B cell (primary cell): Measurements from ENCODE around the gene ARID1A. TPM values are rescaled to one million over a fixed set of nuclear protein-coding genes. Genes with fewer than 3 reads are reported as not detected.

Experiments used
- ATAC-seq: fragments of 200-7000 bp; cut with Tn5 transposase; one replicate; pipeline ENCODE4 v1.10.0; 2021; ENCODE audit warnings: low read depth, mild to moderate bottlenecking, moderate number of reproducible peaks, moderate library complexity
- CTCF ChIA-PET: fragments of 350-600 bp; sonication (Branson Sonifier 250); formaldehyde crosslinking; loops from one replicate; lab custom pipeline; 2021; ENCODE audit warnings: antibody characterized with exemption, inconsistent platforms; lab: Charles Lee
- POLR2A ChIA-PET: fragments of 350-600 bp; sonication (Branson Sonifier 250); formaldehyde crosslinking; loops from one replicate; lab custom pipeline; 2021; ENCODE audit warnings: antibody characterized with exemption; lab: Charles Lee
- DNase-seq: peaks from one replicate; pipeline ENCODE4 v3.0.0; 2013
- H2AFZ ChIP-seq: 2 replicates; pipeline ENCODE4 v1.6.1; 2012; ENCODE audit warnings: mild to moderate bottlenecking, low read depth, low read length; ENCODE audit not compliant: insufficient read depth, poor library complexity, severe bottlenecking
- H3K27ac ChIP-seq, 2 donors: 1 replicate in 1 of 2; 2 replicates in 1 of 2; pipeline ENCODE4 v1.5.1; 2012 to 2013; ENCODE audit warnings: low read length in 2 of 2, mild to moderate bottlenecking in 2 of 2, moderate library complexity in 1 of 2
- H3K27me3 ChIP-seq, 4 experiments: fragments of 200-600 bp in 1 of 4; sonication (generic) in 1 of 4; replicated peaks in 1 of 4; 1 replicate in 2 of 4; 2 replicates in 2 of 4; pipeline versions ENCODE4 v1.6.1 to v1.7.0; 2013 to 2016; ENCODE audit warnings: low read length in 3 of 4, mild to moderate bottlenecking in 2 of 4, mixed read lengths in 1 of 4, moderate library complexity in 1 of 4; ENCODE audit not compliant: insufficient read depth in 4 of 4, control insufficient read depth in 3 of 4; ENCODE audit errors: control extremely low read depth in 1 of 4
- H3K36me3 ChIP-seq, 2 experiments: replicated peaks in 1 of 2; 1 replicate in 1 of 2; 2 replicates in 1 of 2; pipeline versions ENCODE4 v1.6.1 to v1.7.1; 2013; ENCODE audit warnings: low read length in 1 of 2; ENCODE audit not compliant: insufficient read depth in 2 of 2, control insufficient read depth in 1 of 2; ENCODE audit errors: control extremely low read depth in 1 of 2, extremely low read depth in 1 of 2
- H3K4me1 ChIP-seq, 2 donors: fragments of 200-600 bp in 1 of 2; sonication (generic) in 1 of 2; 1 replicate in 1 of 2; 2 replicates in 1 of 2; pipeline versions ENCODE4 v1.5.1 to v1.6.1; 2013 to 2017; ENCODE audit warnings: low read length in 2 of 2; ENCODE audit not compliant: control insufficient read depth in 2 of 2, insufficient read depth in 2 of 2
- H3K4me2 ChIP-seq: replicated peaks from 2 replicates; pipeline ENCODE3; 2012; ENCODE audit warnings: mild to moderate bottlenecking, low read depth, low read length; ENCODE audit not compliant: poor library complexity, severe bottlenecking
- H3K4me3 ChIP-seq, 5 experiments: fragments of 200-600 bp in 1 of 5; sonication (generic) in 1 of 5; 1 replicate in 3 of 5; 2 replicates in 2 of 5; pipeline versions ENCODE4 v1.5.1 to v1.7.0; 2011 to 2016; ENCODE audit warnings: low read length in 4 of 5, mild to moderate bottlenecking in 4 of 5, low read depth in 2 of 5, control low read depth in 1 of 5, moderate library complexity in 1 of 5; ENCODE audit not compliant: insufficient read depth in 1 of 5; ENCODE audit errors: control extremely low read depth in 1 of 5, extremely low read depth in 1 of 5
- H3K79me2 ChIP-seq: fragments of 200-600 bp; sonication (generic); one replicate; pipeline ENCODE4 v1.6.0; 2016; ENCODE audit warnings: low read length; ENCODE audit not compliant: control insufficient read depth, insufficient read depth
- H3K9ac ChIP-seq: fragments of 200-600 bp; sonication (generic); 2 replicates; pipeline ENCODE4 v1.6.1; 2017; ENCODE audit warnings: mild to moderate bottlenecking, low read length, moderate library complexity
- H3K9me3 ChIP-seq, 3 donors: one replicate each; pipeline versions ENCODE4 v1.6.1 to v1.7.1; 2013; ENCODE audit warnings: low read length in 2 of 3; ENCODE audit not compliant: control insufficient read depth in 2 of 3, insufficient read depth in 1 of 3; ENCODE audit errors: control extremely low read depth in 1 of 3
- H4K20me1 ChIP-seq: 2 replicates; pipeline ENCODE4 v1.6.0; 2012; ENCODE audit warnings: mild to moderate bottlenecking, low read length; ENCODE audit not compliant: insufficient read depth, control insufficient read depth, poor library complexity, severe bottlenecking
- H3K27ac Mint-ChIP-seq: one replicate; pipeline ENCODE4 v1.8.0; 2021; ENCODE audit warnings: mixed read lengths
- H3K27me3 Mint-ChIP-seq: one replicate; pipeline ENCODE4 v1.8.0; 2021; ENCODE audit warnings: mixed read lengths
- H3K4me1 Mint-ChIP-seq: one replicate; pipeline ENCODE4 v1.8.0; 2021; ENCODE audit warnings: mixed read lengths
- H3K4me3 Mint-ChIP-seq: one replicate; pipeline ENCODE4 v1.8.0; 2021; ENCODE audit warnings: mixed read lengths
- H3K9me3 Mint-ChIP-seq: one replicate; pipeline ENCODE4 v1.8.0; 2022; ENCODE audit warnings: mixed read lengths; ENCODE audit not compliant: insufficient read depth
- EZH2 ChIP-seq: IDR thresholded peaks from 2 replicates; pipeline ENCODE4 v1.6.1; 2012; ENCODE audit warnings: borderline replicate concordance, low read depth, mild to moderate bottlenecking, moderate library complexity, low read length; ENCODE audit not compliant: insufficient read depth, poor library complexity, severe bottlenecking
- WGBS: methylation state at CpG from one replicate; pipeline ENCODE4 v1.1.5; 2013; ENCODE audit warnings: missing lambda C conversion rate; ENCODE audit not compliant: insufficient coverage; 5-methylcytosine and 5-hydroxymethylcytosine counted together
- intact Hi-C: fragments of 100-400 bp; cut with micrococcal nuclease; formaldehyde crosslinking; loops from one replicate; pipeline ENCODE4 v1.10.0; 2022
- polyA plus RNA-seq: library from polyadenylated mRNA; depleted of rRNA; stranded (reverse); fragments of >200 nt; gene quantifications from 2 replicates; pipeline ENCODE4 v1.2.3, GENCODE V29; 2012
- total RNA-seq, 2 donors: library from RNA; stranded (reverse); fragments of 120-200 nt in 1 of 2; gene quantifications; 1 replicate in 1 of 2; 2 replicates in 1 of 2; pipeline versions ENCODE4 v1.2.3 to v1.2.4, GENCODE V29; 2013 to 2022
- TF ChIP-seq, protein P1 (sequence below): fragments of 200-600 bp; IDR thresholded peaks from one replicate; pipeline ENCODE4 v1.8.0; 2022; ENCODE audit warnings: antibody characterized with exemption, mild to moderate bottlenecking

The ARID1A gene
- total and polyA plus RNA-seq, 2 donors (not counting 1 experiment from before 2014, with no cell fraction given) = 80.7 to 150 TPM

DNA sequence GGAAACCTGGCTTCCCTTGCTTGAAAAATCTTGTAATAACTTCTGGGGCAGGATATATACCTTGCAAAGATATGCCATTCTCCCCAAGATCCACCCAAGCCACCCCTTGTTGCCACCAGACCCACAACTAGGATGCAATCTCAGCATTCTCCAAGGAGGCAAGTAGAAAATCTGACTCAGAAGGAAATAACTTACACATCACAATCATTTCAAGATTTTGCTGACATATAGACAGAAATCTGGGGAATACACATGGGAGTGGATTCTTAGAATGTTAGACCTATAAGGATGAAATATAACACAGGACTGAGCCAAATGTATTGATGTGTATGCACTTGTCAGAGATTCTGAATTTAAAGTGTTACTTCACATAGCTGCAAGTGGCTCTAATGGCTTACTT lies 115.9 kb downstream of the ARID1A start:
- Histone ChIP-seq H3K4me1 (no peaks in the 10 kb centered on the region), H3K9me3 (no peaks in the 10 kb centered on the region), H3K36me3 (no peaks in the 10 kb centered on the region), H3K4me3 (no peak overlapping the region), H3K27me3 (peaks cover 0 to 6% (median 1%) of the 10 kb centered on the region in 4 experiments), H3K9ac (no peak overlapping the region), H3K79me2 (peaks cover 7% of the 10 kb centered on the region), H2AFZ (no peak overlapping the region), H3K4me2 (no peak overlapping the region), H4K20me1 (no peaks in the 10 kb centered on the region), H3K27ac (no peak overlapping the region)
- no peak overlapping the region for H3K27ac Mint-ChIP-seq
- no peak overlapping the region for H3K4me3 Mint-ChIP-seq
- ChIA-PET CTCF (interaction anchor here (0.7 to 6.3 kb wide), 16 partner anchors 11 to 394 kb away, joined by 3 to 106 read pairs (median 14); partner anchors contain the start of genes PIGV and ZDHHC18), POLR2A (interaction anchor here (0.6 to 1.8 kb wide), 3 partner anchors 9 to 29 kb away, joined by 5 to 9 read pairs (median 8); no protein-coding TSS in a partner anchor)
- H3K9me3 Mint-ChIP-seq = no peaks in the 10 kb centered on the region
- TF ChIP-seq, protein P1, sequence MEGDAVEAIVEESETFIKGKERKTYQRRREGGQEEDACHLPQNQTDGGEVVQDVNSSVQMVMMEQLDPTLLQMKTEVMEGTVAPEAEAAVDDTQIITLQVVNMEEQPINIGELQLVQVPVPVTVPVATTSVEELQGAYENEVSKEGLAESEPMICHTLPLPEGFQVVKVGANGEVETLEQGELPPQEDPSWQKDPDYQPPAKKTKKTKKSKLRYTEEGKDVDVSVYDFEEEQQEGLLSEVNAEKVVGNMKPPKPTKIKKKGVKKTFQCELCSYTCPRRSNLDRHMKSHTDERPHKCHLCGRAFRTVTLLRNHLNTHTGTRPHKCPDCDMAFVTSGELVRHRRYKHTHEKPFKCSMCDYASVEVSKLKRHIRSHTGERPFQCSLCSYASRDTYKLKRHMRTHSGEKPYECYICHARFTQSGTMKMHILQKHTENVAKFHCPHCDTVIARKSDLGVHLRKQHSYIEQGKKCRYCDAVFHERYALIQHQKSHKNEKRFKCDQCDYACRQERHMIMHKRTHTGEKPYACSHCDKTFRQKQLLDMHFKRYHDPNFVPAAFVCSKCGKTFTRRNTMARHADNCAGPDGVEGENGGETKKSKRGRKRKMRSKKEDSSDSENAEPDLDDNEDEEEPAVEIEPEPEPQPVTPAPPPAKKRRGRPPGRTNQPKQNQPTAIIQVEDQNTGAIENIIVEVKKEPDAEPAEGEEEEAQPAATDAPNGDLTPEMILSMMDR = no peak
- TF ChIP-seq EZH2 = no peak
- H3K27me3 Mint-ChIP-seq = peaks cover 3% of the 10 kb centered on the region
- intact Hi-C loops = loop anchor here (2.0 kb wide), 1 partner anchor 21 kb away; no protein-coding TSS in a partner anchor
- H3K4me1 Mint-ChIP-seq = peaks cover 3% of the 10 kb centered on the region
- DNase-seq = no peak
- ATAC-seq = no peak

DNA sequence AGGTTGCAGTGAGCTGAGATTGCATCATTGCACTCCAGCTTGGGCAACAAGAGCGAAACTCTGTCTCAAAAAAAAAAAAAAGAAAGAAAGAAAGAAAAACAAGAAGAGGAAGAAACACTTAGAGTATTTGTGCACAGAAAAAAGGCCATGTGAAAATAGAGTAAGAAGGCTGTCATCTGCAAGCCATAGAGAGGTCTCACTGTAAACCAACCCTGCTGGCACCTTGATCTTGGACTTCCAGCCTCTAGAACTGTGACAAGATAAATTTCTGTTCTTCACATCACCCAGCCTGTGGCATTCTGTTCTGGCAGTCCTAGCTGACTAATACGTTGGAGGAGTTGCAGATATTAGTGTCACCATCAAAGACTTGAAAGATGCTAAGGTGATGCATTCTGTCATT lies 118.6 kb downstream of the ARID1A start:
- no peaks in the 10 kb centered on the region for H3K9me3 Mint-ChIP-seq
- CTCF ChIA-PET = interaction anchor here (2.4 kb wide), 1 partner anchor 20 kb away, joined by 12 read pairs; no protein-coding TSS in a partner anchor
- TF ChIP-seq EZH2 = no peak
- TF ChIP-seq, protein P1 = no peak
- peaks cover 3% of the 10 kb centered on the region for H3K4me1 Mint-ChIP-seq
- intact Hi-C loops = no loop called here
- H4K20me1 ChIP-seq = no peaks in the 10 kb centered on the region
- no peak overlapping the region for H3K27ac ChIP-seq
- no CpG with 5 or more reads among the region's 2 CpGs for WGBS
- no peak overlapping the region for H3K4me3 ChIP-seq
- no peak overlapping the region for H3K4me3 Mint-ChIP-seq
- ATAC-seq (no peak), DNase-seq (no peak)
- H2AFZ ChIP-seq = no peak overlapping the region
- H3K4me1 ChIP-seq = no peaks in the 10 kb centered on the region
- no peaks in the 10 kb centered on the region for H3K9me3 ChIP-seq
- no peak overlapping the region for H3K9ac ChIP-seq
- H3K36me3 ChIP-seq = no peaks in the 10 kb centered on the region
- H3K4me2 ChIP-seq = no peak overlapping the region
- H3K27ac Mint-ChIP-seq = no peak overlapping the region
- POLR2A ChIA-PET = interaction anchor here (0.7 kb wide), 1 partner anchor 1276 kb away, joined by 7 read pairs; no protein-coding TSS in a partner anchor
- H3K79me2 ChIP-seq = peaks cover 7% of the 10 kb centered on the region
- H3K27me3 ChIP-seq = peaks cover 0 to 6% (median 1%) of the 10 kb centered on the region in 4 experiments
- peaks cover 3% of the 10 kb centered on the region for H3K27me3 Mint-ChIP-seq
